Nephron (organoid): ENCODE data around the gene DTNB.

ENCODE experiments used
- H3K27ac Mint-ChIP-seq, 3 experiments: 2 replicates each; pipeline ENCODE4 v1.8.0; 2020; ENCODE audit warnings: mixed read lengths in 3 of 3, mild to moderate bottlenecking in 2 of 3, moderate library complexity in 1 of 3
- H3K27me3 Mint-ChIP-seq: 2 replicates; pipeline ENCODE4 v1.8.0; 2021; ENCODE audit warnings: low read depth, mild to moderate bottlenecking, moderate library complexity, mixed read lengths
- H3K36me3 Mint-ChIP-seq: 2 replicates; pipeline ENCODE4 v1.8.0; 2020; ENCODE audit warnings: low read depth, mixed read lengths
- H3K4me1 Mint-ChIP-seq: 2 replicates; pipeline ENCODE4 v1.8.0; 2020; ENCODE audit warnings: mixed read lengths
- H3K4me3 Mint-ChIP-seq, 3 experiments: 2 replicates each; pipeline ENCODE4 v1.8.0; 2020; ENCODE audit warnings: mild to moderate bottlenecking in 3 of 3, mixed read lengths in 3 of 3, moderate library complexity in 2 of 3
- H3K9me3 Mint-ChIP-seq: 2 replicates; pipeline ENCODE4 v1.8.0; 2020; ENCODE audit warnings: mixed read lengths
- CTCF ChIP-seq, 3 experiments: fragments of 200-600 bp; sonication (generic); IDR thresholded peaks; one replicate each; pipeline ENCODE4 v1.5.0; 2021; ENCODE audit warnings: antibody characterized with exemption in 3 of 3; ENCODE audit not compliant: unreplicated experiment in 3 of 3

DTNB gene

GRCh38 chr2:25445464-25445863 is 227.9 kb downstream of the DTNB start:
- Mint-ChIP-seq H3K9me3 (no peaks in the 10 kb centered on the region), H3K4me3 (no peak overlapping the region), H3K27ac (no peak overlapping the region), H3K27me3 (no peaks in the 10 kb centered on the region), H3K36me3 (peaks cover 22% of the 10 kb centered on the region), H3K4me1 (no peaks in the 10 kb centered on the region)
- no peak for TF ChIP-seq CTCF (IDR thresholded peaks at IDR 0.05; ENCODE audit: unreplicated experiment in 3 of 3)

- H3K4me3 Mint-ChIP-seq = no peak overlapping the region
- H3K36me3 Mint-ChIP-seq = peaks cover 17% of the 10 kb centered on the region
- no peak for TF ChIP-seq CTCF (IDR thresholded peaks at IDR 0.05; ENCODE audit: unreplicated experiment in 3 of 3)
- H3K27me3 Mint-ChIP-seq = no peaks in the 10 kb centered on the region
- no peaks in the 10 kb centered on the region for H3K9me3 Mint-ChIP-seq
- H3K4me1 Mint-ChIP-seq = no peaks in the 10 kb centered on the region
- no peak overlapping the region for H3K27ac Mint-ChIP-seq
These were observed 228.6 kb downstream of the DTNB start for GRCh38 chr2:25444608-25445270.

GRCh38 chr2:25443766-25444165 is 229.6 kb downstream of the DTNB start:
- no peaks in the 10 kb centered on the region for H3K27me3 Mint-ChIP-seq

GRCh38 chr2:25441353-25441752 is 232.0 kb downstream of the DTNB start:
- Mint-ChIP-seq H3K36me3 (peaks cover 4% of the 10 kb centered on the region), H3K4me1 (no peaks in the 10 kb centered on the region), H3K9me3 (no peaks in the 10 kb centered on the region), H3K4me3 (no peak overlapping the region), H3K27ac (no peak overlapping the region), H3K27me3 (no peaks in the 10 kb centered on the region)
- no peak for TF ChIP-seq CTCF (IDR thresholded peaks at IDR 0.05; ENCODE audit: unreplicated experiment in 3 of 3)

More at GRCh38 chr2:25443766-25444165, 229.6 kb downstream of the DTNB start:
- H3K4me3 Mint-ChIP-seq = no peak overlapping the region
- TF ChIP-seq CTCF (IDR thresholded peaks at IDR 0.05; ENCODE audit: unreplicated experiment in 3 of 3) = no peak
- no peak overlapping the region for H3K27ac Mint-ChIP-seq
- H3K4me1 Mint-ChIP-seq = no peaks in the 10 kb centered on the region
- H3K36me3 Mint-ChIP-seq = peaks cover 10% of the 10 kb centered on the region
- no peaks in the 10 kb centered on the region for H3K9me3 Mint-ChIP-seq

GRCh38 chr2:25438793-25439192 is 234.6 kb downstream of the DTNB start:
- H3K36me3 Mint-ChIP-seq = peaks cover 12% of the 10 kb centered on the region
- no peak for TF ChIP-seq CTCF (IDR thresholded peaks at IDR 0.05; ENCODE audit: unreplicated experiment in 3 of 3)
- H3K27ac Mint-ChIP-seq = no peak overlapping the region
- H3K4me1 Mint-ChIP-seq = no peaks in the 10 kb centered on the region
- no peaks in the 10 kb centered on the region for H3K9me3 Mint-ChIP-seq
- no peak overlapping the region for H3K4me3 Mint-ChIP-seq
- no peaks in the 10 kb centered on the region for H3K27me3 Mint-ChIP-seq
